Endothelial cell of umbilical vein (primary cell): ENCODE data around the gene VIPR2. TPM values are rescaled to one million over a fixed set of nuclear protein-coding genes. Genes with fewer than 3 reads are reported as not detected.

Experiments used
- BruUV-seq: library from RNA; stranded (reverse); fragments of 400-500 nt; replicated peaks from 2 replicates; lab custom pipeline; 2021; lab: Mats Ljungman, UMichigan
- CTCF ChIA-PET: fragments of 300-600, 350-600 bp; sonication (Branson Sonifier 250); formaldehyde crosslinking; loops from one replicate; lab custom pipeline; 2021; ENCODE audit warnings: antibody characterized with exemption, inconsistent platforms; lab: Charles Lee
- POLR2A ChIA-PET: fragments of 300-600, 350-600 bp; sonication (Branson Sonifier 250); formaldehyde crosslinking; loops from one replicate; lab custom pipeline; 2021; ENCODE audit warnings: antibody characterized with exemption, inconsistent platforms; lab: Charles Lee
- DNase-seq: peaks from one replicate; pipeline ENCODE4 v3.0.0-alpha.2; 2011; ENCODE audit warnings: low read depth, low spot score
- FAIRE-seq: peaks from 2 replicates; lab custom pipeline; 2011; peaks lifted over from hg19 to GRCh38; lab: Jason Lieb, UNC
- H2AFZ ChIP-seq: 2 replicates; pipeline ENCODE4 v1.6.0; 2012; ENCODE audit warnings: low read depth, low read length, control low read depth, inconsistent platforms
- H3K27ac ChIP-seq: 2 replicates; pipeline ENCODE4 v1.5.1; 2011; ENCODE audit warnings: low read depth, mild to moderate bottlenecking, control low read depth, low read length, moderate library complexity; ENCODE audit not compliant: insufficient read depth
- H3K27me3 ChIP-seq, 2 experiments: 2 replicates each; pipeline versions ENCODE4 v1.6.0 to v1.6.1; 2011; ENCODE audit warnings: low read length in 2 of 2, mixed read lengths in 1 of 2; ENCODE audit not compliant: control insufficient read depth in 2 of 2, insufficient read depth in 2 of 2
- H3K36me3 ChIP-seq, 2 experiments: 2 replicates in 1 of 2; 3 replicates in 1 of 2; pipeline ENCODE4 v1.5.1; 2011; ENCODE audit warnings: low read length in 2 of 2, mild to moderate bottlenecking in 1 of 2, moderate library complexity in 1 of 2; ENCODE audit not compliant: control insufficient read depth in 2 of 2, insufficient read depth in 2 of 2; ENCODE audit errors: extremely low read depth in 1 of 2
- H3K4me1 ChIP-seq: 3 replicates; pipeline ENCODE4 v1.5.1; 2011; ENCODE audit warnings: mild to moderate bottlenecking, low read length; ENCODE audit not compliant: control insufficient read depth, insufficient read depth; ENCODE audit errors: extremely low read depth
- H3K4me2 ChIP-seq: 2 replicates; pipeline ENCODE4 v1.6.1; 2011; ENCODE audit warnings: low read length, control low read depth, mixed read lengths; ENCODE audit not compliant: insufficient read depth
- H3K4me3 ChIP-seq, 3 experiments: fragments of 200-600 bp in 1 of 3; sonication (generic), shearing (Covaris generic) in 1 of 3; replicated peaks in 1 of 3; 2 replicates each; pipeline ENCODE4 v1.5.1; 2011 to 2016; ENCODE audit warnings: control low read depth in 3 of 3, low read length in 3 of 3, mild to moderate bottlenecking in 2 of 3, inconsistent platforms in 1 of 3, low read depth in 1 of 3, moderate library complexity in 1 of 3; ENCODE audit not compliant: insufficient read depth in 1 of 3
- H3K79me2 ChIP-seq: 2 replicates; pipeline ENCODE4 v1.6.0; 2012; ENCODE audit warnings: low read length, inconsistent platforms; ENCODE audit not compliant: control insufficient read depth, insufficient read depth
- H3K9ac ChIP-seq: replicated peaks from 2 replicates; pipeline ENCODE3; 2011; ENCODE audit warnings: low read length, control low read depth; ENCODE audit not compliant: insufficient read depth; ENCODE audit errors: extremely low read depth
- H3K9me1 ChIP-seq: replicated peaks from 3 replicates; pipeline ENCODE4 v1.6.0; 2011; ENCODE audit warnings: mild to moderate bottlenecking, low read length; ENCODE audit not compliant: control insufficient read depth, insufficient read depth; ENCODE audit errors: extremely low read depth
- H3K9me3 ChIP-seq: replicated peaks from 2 replicates; pipeline ENCODE4 v1.5.1; 2012; ENCODE audit warnings: low read length, inconsistent platforms; ENCODE audit not compliant: control insufficient read depth, insufficient read depth
- H4K20me1 ChIP-seq: replicated peaks from 2 replicates; pipeline ENCODE3; 2011; ENCODE audit warnings: mild to moderate bottlenecking, low read length; ENCODE audit not compliant: control insufficient read depth, insufficient read depth; ENCODE audit errors: extremely low read depth
- EZH2 ChIP-seq: IDR thresholded peaks from 2 replicates; pipeline ENCODE4 v1.6.1; 2012; ENCODE audit warnings: borderline replicate concordance, low read depth, mild to moderate bottlenecking, moderate library complexity, low read length, inconsistent platforms; ENCODE audit not compliant: severe bottlenecking
- FOS ChIP-seq: IDR thresholded peaks from 2 replicates; pipeline ENCODE4 v1.6.1; 2011; ENCODE audit warnings: mild to moderate bottlenecking, low read length, moderate library complexity, borderline replicate concordance; ENCODE audit not compliant: insufficient read depth
- GATA2 ChIP-seq: IDR thresholded peaks from 2 replicates; pipeline ENCODE4 v1.7.0; 2011; ENCODE audit warnings: low read depth, mild to moderate bottlenecking, moderate library complexity, mixed read lengths, low read length; ENCODE audit not compliant: insufficient read length, insufficient read depth
- JUN ChIP-seq: IDR thresholded peaks from 2 replicates; pipeline ENCODE4 v1.6.1; 2011; ENCODE audit warnings: borderline replicate concordance, low read depth; ENCODE audit not compliant: insufficient read length, insufficient read depth
- MYC ChIP-seq: IDR thresholded peaks from one replicate; pipeline ENCODE4 v1.6.1; 2011; ENCODE audit warnings: mild to moderate bottlenecking, low read depth, low read length
- POLR2A ChIP-seq: IDR thresholded peaks from 2 replicates; pipeline ENCODE4 v1.6.1; 2012; ENCODE audit warnings: low read depth, mild to moderate bottlenecking, control low read depth, low read length
- POLR2AphosphoS5 ChIP-seq: IDR thresholded peaks from 2 replicates; pipeline ENCODE4 v1.6.1; 2012; ENCODE audit warnings: low read depth, mild to moderate bottlenecking, control low read depth, low read length, moderate library complexity; ENCODE audit not compliant: insufficient read depth
- dilution Hi-C: fragments of 300-500 bp; cut with MboI; formaldehyde crosslinking; loops from one replicate; pipeline ENCODE4 v1.15.0; 2019; ENCODE audit warnings: low sequenced_read_pairs; ENCODE audit not compliant: extremely low pct_ligation_motif_present
- intact Hi-C: fragments of 100-400 bp; cut with micrococcal nuclease; formaldehyde crosslinking; loops from one replicate; pipeline ENCODE4 v1.10.0; 2022
- polyA plus RNA-seq, 4 experiments: library from polyadenylated mRNA; depleted of rRNA in 3 of 4; stranded (reverse) in 3 of 4; unstranded in 1 of 4; fragments of >200 nt; gene quantifications; 2 replicates each; pipeline versions ENCODE4 v1.2.1 to v1.2.3, GENCODE V29; 2011 to 2012; ENCODE audit warnings: missing spikeins in 1 of 4
- total RNA-seq: library from RNA; stranded (reverse); gene quantifications from 2 replicates; pipeline ENCODE4 v1.2.3, GENCODE V29; 2021
- TF ChIP-seq, protein P1 (sequence below): IDR thresholded peaks from 2 replicates; pipeline ENCODE4 v1.6.1; 2011; ENCODE audit not compliant: insufficient read depth, insufficient read length
- TF ChIP-seq, protein P2 (sequence below), 2 donors: IDR thresholded peaks; 1 replicate in 1 of 2; 2 replicates in 1 of 2; pipeline ENCODE4 v1.5.1; 2011; ENCODE audit warnings: low read length in 2 of 2, mild to moderate bottlenecking in 2 of 2, moderate library complexity in 2 of 2, control low read depth in 1 of 2, inconsistent platforms in 1 of 2, low read depth in 1 of 2; ENCODE audit not compliant: insufficient read depth in 1 of 2; ENCODE audit errors: extremely low read depth in 1 of 2

VIPR2 gene
- total and polyA plus RNA-seq, 2 donors (not counting 3 experiments of a cell fraction or from before 2014, with no cell fraction given): not detected

DNA sequence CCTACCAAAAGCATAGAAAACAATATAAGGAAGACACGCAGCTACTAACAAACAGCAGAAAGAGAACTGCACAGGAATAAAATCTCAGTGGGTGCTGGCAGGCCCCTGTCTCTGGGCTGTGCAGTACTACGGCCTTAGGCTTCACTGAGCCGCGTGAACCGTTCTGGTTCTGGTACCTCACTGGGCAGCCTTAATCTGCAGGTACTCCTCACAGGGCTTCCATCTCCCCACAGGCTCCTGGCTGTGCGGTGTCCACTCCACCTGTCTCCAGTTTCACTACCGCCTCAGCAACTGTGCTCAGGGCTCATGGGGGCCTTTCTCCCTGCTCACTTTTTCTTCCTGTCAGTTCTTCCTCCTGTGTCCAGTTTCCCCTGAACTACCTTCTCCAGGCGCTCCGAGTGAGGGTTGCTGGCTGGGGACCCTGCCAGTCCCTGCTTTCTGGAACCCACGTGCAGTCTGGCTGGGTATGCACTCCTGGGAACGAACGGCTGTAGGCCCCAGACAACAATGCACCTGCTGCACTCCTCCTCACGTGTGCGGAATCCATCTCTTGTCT is 75.7 kb downstream of the VIPR2 start:
- CTCF ChIA-PET: no interaction called here
- dilution Hi-C loops: no loop called here

More for the DNA sequence above, 75.7 kb downstream of the VIPR2 start:
- Histone ChIP-seq H2AFZ (no peak overlapping the region), H3K9ac (no peak overlapping the region), H4K20me1 (no peaks in the 10 kb centered on the region), H3K9me1 (no peaks in the 10 kb centered on the region), H3K4me2 (no peak overlapping the region), H3K9me3 (peaks cover 1% of the 10 kb centered on the region), H3K27ac (no peak overlapping the region), H3K4me3 (no peak overlapping the region), H3K27me3 (no peaks in the 10 kb centered on the region), H3K4me1 (no peaks in the 10 kb centered on the region), H3K36me3 (no peaks in the 10 kb centered on the region), H3K79me2 (no peaks in the 10 kb centered on the region)
- FAIRE-seq (no peak), DNase-seq (no peak)
- POLR2A ChIA-PET: no interaction called here
- intact Hi-C loops: no loop called here
- no TSS peak for BruUV-seq
- TF ChIP-seq JUN: no peak
- TF ChIP-seq POLR2A: no peak
- TF ChIP-seq, protein P1, sequence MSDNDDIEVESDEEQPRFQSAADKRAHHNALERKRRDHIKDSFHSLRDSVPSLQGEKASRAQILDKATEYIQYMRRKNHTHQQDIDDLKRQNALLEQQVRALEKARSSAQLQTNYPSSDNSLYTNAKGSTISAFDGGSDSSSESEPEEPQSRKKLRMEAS: no peak
- no peak for TF ChIP-seq EZH2
- TF ChIP-seq, protein P2, sequence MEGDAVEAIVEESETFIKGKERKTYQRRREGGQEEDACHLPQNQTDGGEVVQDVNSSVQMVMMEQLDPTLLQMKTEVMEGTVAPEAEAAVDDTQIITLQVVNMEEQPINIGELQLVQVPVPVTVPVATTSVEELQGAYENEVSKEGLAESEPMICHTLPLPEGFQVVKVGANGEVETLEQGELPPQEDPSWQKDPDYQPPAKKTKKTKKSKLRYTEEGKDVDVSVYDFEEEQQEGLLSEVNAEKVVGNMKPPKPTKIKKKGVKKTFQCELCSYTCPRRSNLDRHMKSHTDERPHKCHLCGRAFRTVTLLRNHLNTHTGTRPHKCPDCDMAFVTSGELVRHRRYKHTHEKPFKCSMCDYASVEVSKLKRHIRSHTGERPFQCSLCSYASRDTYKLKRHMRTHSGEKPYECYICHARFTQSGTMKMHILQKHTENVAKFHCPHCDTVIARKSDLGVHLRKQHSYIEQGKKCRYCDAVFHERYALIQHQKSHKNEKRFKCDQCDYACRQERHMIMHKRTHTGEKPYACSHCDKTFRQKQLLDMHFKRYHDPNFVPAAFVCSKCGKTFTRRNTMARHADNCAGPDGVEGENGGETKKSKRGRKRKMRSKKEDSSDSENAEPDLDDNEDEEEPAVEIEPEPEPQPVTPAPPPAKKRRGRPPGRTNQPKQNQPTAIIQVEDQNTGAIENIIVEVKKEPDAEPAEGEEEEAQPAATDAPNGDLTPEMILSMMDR (IDR thresholded peaks at IDR 0.05; ENCODE audit: extremely low read depth in 1 of 2, insufficient read depth in 1 of 2, low read depth in 1 of 2, low read length in 2 of 2): no peak
- TF ChIP-seq MYC: no peak
- TF ChIP-seq FOS: no peak
- no peak for TF ChIP-seq POLR2AphosphoS5
- TF ChIP-seq GATA2: no peak
